ENCODE measurements around the gene SOCS1.

Gene SOCS1

GRCh38 chr16:11255737-11256660, at the start of gene SOCS1:
SOCS1 (minus strand) TSS chr16:11256204; CDS start chr16:11255478, 726 bp downstream.
- TF ChIP-seq CTCF (IDR thresholded peaks at IDR 0.05; ENCODE audit: low read depth, low read length, poor library complexity, severe bottlenecking) (peak; percentile 90), EZH2phosphoT487 (IDR thresholded peaks at IDR 0.05; ENCODE audit: borderline replicate concordance, low read length) (no peak)
- Histone ChIP-seq H3K36me3 (ENCODE audit: control insufficient read depth, low read length) (peaks cover 40% of the 10 kb centered on the region), H3K9me3 (ENCODE audit: control insufficient read depth, insufficient read depth, low read length) (no peaks in the 10 kb centered on the region), H4K20me1 (ENCODE audit: control insufficient read depth, insufficient read depth, low read depth, low read length) (peaks cover 12% of the 10 kb centered on the region), H3K79me2 (ENCODE audit: control insufficient read depth, low read length) (peaks cover 37% of the 10 kb centered on the region), H3F3A (ENCODE audit: control insufficient read depth, insufficient read depth) (peaks cover 21% of the 10 kb centered on the region), H3K4me1 (ENCODE audit: control insufficient read depth, low read length) (peaks cover 59% of the 10 kb centered on the region), H3K4me2 (ENCODE audit: low read length) (peak within 1 kb of the TSS; percentile 98), H3K4me3 (ENCODE audit: low read length) (peak within 1 kb of the TSS; percentile 78), H3K9me2 (replicated peaks; ENCODE audit: control insufficient read depth, low read length) (no peaks in the 10 kb centered on the region), H3K27me3 (ENCODE audit: control insufficient read depth, low read length) (peaks cover 18% of the 10 kb centered on the region), H3K27ac (ENCODE audit: low read depth, low read length) (peak within 1 kb of the TSS; percentile 58)

GRCh38 chr16:11303405-11304138, 47.6 kb upstream of the SOCS1 start:
- H3K4me2 ChIP-seq (ENCODE audit: low read length) = peak overlapping the region; percentile 15
- no peaks in the 10 kb centered on the region for H3K27me3 ChIP-seq (ENCODE audit: control insufficient read depth, low read length)
- H3K27ac ChIP-seq (ENCODE audit: low read depth, low read length) = no peak overlapping the region; the same call in 1 of the 2 replicates
- no peaks in the 10 kb centered on the region for H4K20me1 ChIP-seq (ENCODE audit: control insufficient read depth, insufficient read depth, low read depth, low read length)
- no peak overlapping the region for H3K4me3 ChIP-seq (ENCODE audit: low read length)
- H3F3A ChIP-seq (ENCODE audit: control insufficient read depth, insufficient read depth) = peaks cover 21% of the 10 kb centered on the region
- H3K9me2 ChIP-seq (replicated peaks; ENCODE audit: control insufficient read depth, low read length) = no peaks in the 10 kb centered on the region
- TF ChIP-seq EZH2phosphoT487 (IDR thresholded peaks at IDR 0.05; ENCODE audit: borderline replicate concordance, low read length) (no peak), CTCF (IDR thresholded peaks at IDR 0.05; ENCODE audit: low read depth, low read length, poor library complexity, severe bottlenecking) (no peak)
- no peaks in the 10 kb centered on the region for H3K79me2 ChIP-seq (ENCODE audit: control insufficient read depth, low read length)
- H3K4me1 ChIP-seq (ENCODE audit: control insufficient read depth, low read length) = peaks cover 90% of the 10 kb centered on the region
- H3K9me3 ChIP-seq (ENCODE audit: control insufficient read depth, insufficient read depth, low read length) = peaks cover 8% of the 10 kb centered on the region
- no peaks in the 10 kb centered on the region for H3K36me3 ChIP-seq (ENCODE audit: control insufficient read depth, low read length)

- H3K9me2 ChIP-seq (replicated peaks; ENCODE audit: control insufficient read depth, low read length) = no peaks in the 10 kb centered on the region
- no peaks in the 10 kb centered on the region for H3K79me2 ChIP-seq (ENCODE audit: control insufficient read depth, low read length)
- peaks cover 90% of the 10 kb centered on the region for H3K4me1 ChIP-seq (ENCODE audit: control insufficient read depth, low read length)
- no peak overlapping the region for H3K4me3 ChIP-seq (ENCODE audit: low read length)
- no peak for TF ChIP-seq EZH2phosphoT487 (IDR thresholded peaks at IDR 0.05; ENCODE audit: borderline replicate concordance, low read length)
- no peaks in the 10 kb centered on the region for H4K20me1 ChIP-seq (ENCODE audit: control insufficient read depth, insufficient read depth, low read depth, low read length)
- peak overlapping the region; percentile 15 for H3K4me2 ChIP-seq (ENCODE audit: low read length)
- H3F3A ChIP-seq (ENCODE audit: control insufficient read depth, insufficient read depth) = peaks cover 25% of the 10 kb centered on the region
- H3K27ac ChIP-seq (ENCODE audit: low read depth, low read length) = no peak overlapping the region; the same call in 1 of the 2 replicates
- no peaks in the 10 kb centered on the region for H3K36me3 ChIP-seq (ENCODE audit: control insufficient read depth, low read length)
- H3K27me3 ChIP-seq (ENCODE audit: control insufficient read depth, low read length) = no peaks in the 10 kb centered on the region
- peaks cover 2% of the 10 kb centered on the region for H3K9me3 ChIP-seq (ENCODE audit: control insufficient read depth, insufficient read depth, low read length)
Measured at GRCh38 chr16:11302977-11303376, 47.0 kb upstream of the SOCS1 start.
